Naive thymus-derived CD4-positive, alpha-beta T cell (primary cell): ENCODE data around the gene EXD3. TPM values are rescaled to one million over a fixed set of nuclear protein-coding genes. Genes with fewer than 3 reads are reported as not detected.

Experiments used
- ATAC-seq: fragments of 150-1000 bp; cut with Tn5 transposase; 2 replicates; pipeline ENCODE4 v1.10.0; 2021; ENCODE audit warnings: mild to moderate bottlenecking, moderate library complexity
- CTCF ChIA-PET: fragments of 350-600 bp; sonication (Branson Sonifier 250); formaldehyde crosslinking; loops from one replicate; lab custom pipeline; 2021; ENCODE audit warnings: antibody characterized with exemption; lab: Charles Lee
- POLR2A ChIA-PET: fragments of 350-600 bp; sonication (Branson Sonifier 250); formaldehyde crosslinking; loops from one replicate; lab custom pipeline; 2021; ENCODE audit warnings: antibody characterized with exemption, inconsistent platforms; lab: Charles Lee
- DNase-seq, 9 donors: peaks; one replicate each; pipeline versions ENCODE4 v3.0.0 to v3.0.0-alpha.2; 2020 to 2022; ENCODE audit warnings: mixed read lengths in 1 of 9
- H3K27ac ChIP-seq: one replicate; pipeline ENCODE4 v1.7.0; 2013; ENCODE audit warnings: mild to moderate bottlenecking, low read depth, low read length, moderate library complexity
- H3K27me3 ChIP-seq, 2 donors: one replicate each; pipeline ENCODE4 v1.7.0; 2013; ENCODE audit warnings: low read length in 2 of 2, mild to moderate bottlenecking in 2 of 2, moderate library complexity in 2 of 2; ENCODE audit not compliant: control insufficient read depth in 2 of 2, insufficient read depth in 2 of 2
- H3K36me3 ChIP-seq, 3 experiments: 1 replicate in 2 of 3; 2 replicates in 1 of 3; pipeline ENCODE4 v1.7.0; 2013; ENCODE audit warnings: low read length in 3 of 3, mild to moderate bottlenecking in 3 of 3, moderate library complexity in 1 of 3; ENCODE audit not compliant: insufficient read depth in 3 of 3, control insufficient read depth in 2 of 3
- H3K4me1 ChIP-seq, 2 donors: one replicate each; pipeline ENCODE4 v1.7.0; 2013; ENCODE audit warnings: low read length in 2 of 2, mild to moderate bottlenecking in 2 of 2, moderate library complexity in 1 of 2; ENCODE audit not compliant: control insufficient read depth in 2 of 2, insufficient read depth in 2 of 2
- H3K4me3 ChIP-seq: 2 replicates; pipeline ENCODE4 v1.7.0; 2013; ENCODE audit warnings: mild to moderate bottlenecking, low read length
- H3K9me3 ChIP-seq, 3 experiments: 1 replicate in 2 of 3; 2 replicates in 1 of 3; pipeline ENCODE4 v1.7.0; 2013; ENCODE audit warnings: low read length in 3 of 3; ENCODE audit not compliant: control insufficient read depth in 2 of 3
- H3K27ac Mint-ChIP-seq, 9 donors: one replicate each; pipeline ENCODE4 v1.8.0; 2020 to 2022; ENCODE audit warnings: mixed read lengths in 9 of 9, mild to moderate bottlenecking in 8 of 9, moderate library complexity in 5 of 9, inconsistent platforms in 2 of 9
- H3K27me3 Mint-ChIP-seq, 5 donors: one replicate each; pipeline ENCODE4 v1.8.0; 2021 to 2022; ENCODE audit warnings: mixed read lengths in 5 of 5, mild to moderate bottlenecking in 1 of 5
- H3K36me3 Mint-ChIP-seq, 5 donors: one replicate each; pipeline ENCODE4 v1.8.0; 2020 to 2022; ENCODE audit warnings: mixed read lengths in 5 of 5, mild to moderate bottlenecking in 3 of 5, inconsistent platforms in 1 of 5
- H3K4me1 Mint-ChIP-seq, 7 donors: one replicate each; pipeline ENCODE4 v1.8.0; 2020 to 2022; ENCODE audit warnings: mixed read lengths in 7 of 7, mild to moderate bottlenecking in 3 of 7, inconsistent platforms in 1 of 7
- H3K4me3 Mint-ChIP-seq, 10 donors: one replicate each; pipeline ENCODE4 v1.8.0; 2020 to 2022; ENCODE audit warnings: mild to moderate bottlenecking in 10 of 10, mixed read lengths in 10 of 10, moderate library complexity in 6 of 10, inconsistent platforms in 2 of 10
- H3K9me3 Mint-ChIP-seq, 11 donors: one replicate each; pipeline ENCODE4 v1.8.0; 2020 to 2022; ENCODE audit warnings: mixed read lengths in 11 of 11, mild to moderate bottlenecking in 4 of 11, inconsistent platforms in 1 of 11, moderate library complexity in 1 of 11
- intact Hi-C, 2 donors: fragments of 100-400 bp; cut with micrococcal nuclease; formaldehyde crosslinking; loops; one replicate each; pipeline ENCODE4 v1.15.1; 2023
- polyA plus RNA-seq, 2 donors: library from polyadenylated mRNA; unstranded; fragments of 300-500 nt; fragmentation: Illumina TruSeq; gene quantifications; one replicate each; pipeline ENCODE4 v1.2.3, GENCODE V29; 2021
- total RNA-seq, 6 experiments: library from RNA in 5 of 6; stranded (reverse) in 5 of 6; gene quantifications; 1 replicate in 5 of 6; 2 replicates in 1 of 6; pipeline ENCODE4 v1.2.3 and lab custom pipeline; 2021 to 2026

Gene EXD3
- total and polyA plus RNA-seq, 7 experiments from 2014 or later: 3.5 to 27.2 (median 23.4) TPM

DNA sequence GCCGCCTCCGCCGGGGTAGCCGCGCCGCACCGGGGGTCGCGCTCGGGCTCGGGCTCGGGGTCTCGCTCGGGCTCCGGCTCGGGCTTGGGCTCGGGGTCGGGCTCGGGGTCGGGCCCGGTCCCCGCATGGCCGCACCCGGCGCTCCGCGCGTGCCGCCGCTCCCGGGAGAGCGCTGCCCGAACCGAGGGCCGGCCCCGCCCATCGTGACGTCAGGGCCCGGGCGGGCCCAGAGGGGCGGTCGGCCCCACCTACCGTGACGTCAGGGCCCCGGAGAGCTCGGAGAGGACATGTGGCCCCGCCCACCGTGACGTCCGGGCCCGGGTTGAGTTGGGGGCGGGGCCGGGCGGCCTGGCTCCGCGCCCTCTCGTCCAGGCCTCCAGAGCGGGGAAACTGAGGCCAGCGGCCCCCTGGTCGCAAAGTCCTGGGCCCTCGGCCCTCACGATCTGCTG, 36.2 kb upstream of the EXD3 start, which contains the start of gene NSMF:
NSMF (minus strand) TSS at position 183 of the 449 bp plus-strand sequence. CDS start 232 bp downstream, outside the sequence.
- peak within 1 kb of the TSS; percentile 93 for H3K27ac ChIP-seq
- peak within 1 kb of the TSS; percentile 55 to 79 (median 68) for H3K4me3 Mint-ChIP-seq
- DNase-seq (peak; percentile 90 to 99 (median 95)), ATAC-seq (peak; percentile 89)
- intact Hi-C loops: loop anchor here (1.0 to 10.0 kb wide), 6 partner anchors 9 to 1214 kb away; partner anchors contain the start of genes EXD3 (in 2 of the 2), NOXA1 (in 2 of the 2), ARRDC1 (in 1 of the 2) and MRPL41 (in 1 of the 2)
- no peaks in the 10 kb centered on the region for H3K27me3 Mint-ChIP-seq
- H3K9me3 Mint-ChIP-seq: no peaks in the 10 kb centered on the region
- ChIA-PET CTCF (interaction anchor here (0.6 kb wide), 1 partner anchor 67 kb away, joined by 3 read pairs; no protein-coding TSS in a partner anchor), POLR2A (interaction anchor here (0.7 to 1.0 kb wide), 2 partner anchors 37 to 636 kb away, joined by 3 read pairs; partner anchors contain the start of gene EXD3)
- H3K9me3 ChIP-seq: no peaks in the 10 kb centered on the region
- peaks cover 0 to 4% (median 0%) of the 10 kb centered on the region in 5 donors for H3K36me3 Mint-ChIP-seq
- H3K27me3 ChIP-seq: no peaks in the 10 kb centered on the region
- H3K27ac Mint-ChIP-seq: peak within 1 kb of the TSS; percentile 28 to 98 (median 91)
- peaks cover 36 to 54% of the 10 kb centered on the region in 2 donors for H3K4me1 ChIP-seq
- peaks cover 0 to 55% (median 33%) of the 10 kb centered on the region in 7 donors for H3K4me1 Mint-ChIP-seq
- H3K36me3 ChIP-seq: peaks cover 0 to 30% (median 4%) of the 10 kb centered on the region in 3 experiments
- H3K4me3 ChIP-seq: peak within 1 kb of the TSS; percentile 67

DNA sequence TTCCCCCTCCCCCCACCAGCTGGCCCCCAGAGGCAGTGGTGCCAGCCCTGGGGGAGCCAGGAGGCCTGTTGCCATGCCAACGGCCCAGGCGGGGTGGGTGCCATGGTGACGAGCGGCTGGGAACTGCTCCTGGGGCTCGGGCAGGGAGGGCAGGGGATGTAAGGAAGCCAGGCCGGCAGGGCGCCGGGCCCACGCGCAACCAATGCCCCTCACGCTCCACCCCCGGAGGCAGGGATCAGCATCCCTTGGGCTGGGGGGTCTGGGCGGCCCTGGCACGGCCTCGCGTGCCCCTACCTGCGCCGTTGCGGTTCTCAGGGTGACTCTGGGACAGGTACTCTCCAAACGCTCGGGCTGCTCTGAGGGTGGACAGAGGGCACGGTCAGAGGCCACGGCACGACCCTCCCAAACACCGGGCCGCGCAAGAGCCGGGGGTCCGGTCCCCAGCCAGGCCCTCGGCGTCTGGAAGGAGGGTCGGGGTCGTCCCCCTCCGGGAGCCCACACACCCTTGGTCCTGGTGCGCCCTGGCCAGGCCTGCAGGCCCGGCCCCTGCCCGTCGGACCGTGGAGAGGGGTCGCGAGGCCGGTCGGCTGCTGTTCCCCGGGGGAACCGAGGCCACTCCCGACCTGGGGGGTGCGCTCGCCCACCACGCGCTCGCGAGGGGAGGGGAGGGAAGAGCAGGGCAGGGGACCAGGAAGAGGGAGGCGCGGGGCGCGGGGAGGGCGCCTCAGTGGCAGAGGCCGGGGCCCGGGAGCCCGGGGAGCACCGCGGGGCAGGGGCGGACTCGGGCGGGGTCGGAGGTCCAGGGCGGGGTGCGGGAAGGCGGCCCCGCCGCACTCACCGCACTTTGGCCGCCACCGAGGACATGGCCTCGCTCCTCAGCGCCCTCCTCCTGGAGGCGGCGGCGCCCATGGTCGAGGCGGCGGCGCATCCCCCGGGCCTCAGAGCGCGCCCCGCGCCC, 35.5 kb upstream of the EXD3 start:
- Histone ChIP-seq H3K4me1 (peaks cover 39 to 55% of the 10 kb centered on the region in 2 donors), H3K27ac (peak overlapping the region; percentile 93), H3K4me3 (peak overlapping the region; percentile 48), H3K36me3 (peaks cover 0 to 30% (median 4%) of the 10 kb centered on the region in 3 experiments), H3K9me3 (no peaks in the 10 kb centered on the region), H3K27me3 (no peaks in the 10 kb centered on the region)
- DNase-seq (peak in 1 of 9 donors; percentile 7), ATAC-seq (peak; percentile 8)
- Mint-ChIP-seq H3K4me1 (peaks cover 0 to 61% (median 36%) of the 10 kb centered on the region in 7 donors), H3K36me3 (peaks cover 0 to 7% (median 0%) of the 10 kb centered on the region in 5 donors), H3K4me3 (peak overlapping the region in 5 of 10 donors; percentile 28 to 69 (median 56)), H3K9me3 (no peaks in the 10 kb centered on the region), H3K27ac (no peak overlapping the region), H3K27me3 (no peaks in the 10 kb centered on the region)
- ChIA-PET POLR2A (interaction anchor here (1.0 kb wide), 1 partner anchor 36 kb away, joined by 3 read pairs; the partner anchor contains the start of gene EXD3), CTCF (interaction anchor here (0.6 kb wide), 1 partner anchor 67 kb away, joined by 3 read pairs; no protein-coding TSS in a partner anchor)
- intact Hi-C loops: loop anchor here (1.0 to 10.0 kb wide), 6 partner anchors 8 to 1214 kb away; partner anchors contain the start of genes EXD3 (in 2 of the 2), NOXA1 (in 2 of the 2), ARRDC1 (in 1 of the 2) and MRPL41 (in 1 of the 2)

DNA sequence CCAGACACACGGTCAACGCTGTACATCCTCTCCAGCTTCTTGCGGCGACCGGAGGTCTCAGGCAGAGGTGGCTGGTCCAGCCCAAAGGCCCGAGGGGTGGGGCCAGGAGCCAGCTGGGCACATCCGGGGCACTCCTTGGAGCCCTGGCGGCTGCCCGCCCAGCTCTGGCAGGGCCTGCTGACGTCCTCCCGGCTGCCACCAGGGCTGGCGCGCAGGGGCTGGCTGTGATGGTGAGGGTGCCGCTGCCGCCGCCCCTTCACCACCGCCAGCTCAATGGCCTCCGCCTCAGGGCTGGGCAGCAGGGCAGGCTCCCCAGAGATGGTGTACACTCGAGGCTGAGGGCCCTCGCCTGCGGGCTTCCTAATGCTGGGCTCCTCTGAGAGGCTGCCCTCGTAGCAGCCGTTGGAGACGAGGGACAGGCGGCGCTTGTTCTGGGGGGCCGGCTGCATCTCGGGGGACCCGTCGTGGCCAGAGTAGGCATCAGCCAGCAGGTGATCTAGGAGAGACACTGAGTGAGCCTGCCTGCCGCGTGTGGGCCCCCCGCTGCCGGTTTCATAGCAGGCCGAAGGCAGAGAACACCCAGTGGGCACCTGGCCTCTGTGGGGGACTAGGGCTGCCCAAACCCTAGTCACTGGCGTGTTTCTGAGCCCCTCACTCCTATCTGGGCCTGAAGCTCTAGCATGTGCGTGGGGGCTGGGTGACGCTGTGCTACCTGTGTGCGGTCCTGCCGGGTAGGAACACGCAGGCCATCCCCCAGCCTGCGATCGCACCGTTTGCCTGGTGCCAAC, 34.6 kb upstream of the EXD3 start:
- peaks cover under 1 to 61% (median 36%) of the 10 kb centered on the region in 7 donors for H3K4me1 Mint-ChIP-seq
- H3K4me3 ChIP-seq: no peak overlapping the region
- POLR2A ChIA-PET: no interaction called here

DNA sequence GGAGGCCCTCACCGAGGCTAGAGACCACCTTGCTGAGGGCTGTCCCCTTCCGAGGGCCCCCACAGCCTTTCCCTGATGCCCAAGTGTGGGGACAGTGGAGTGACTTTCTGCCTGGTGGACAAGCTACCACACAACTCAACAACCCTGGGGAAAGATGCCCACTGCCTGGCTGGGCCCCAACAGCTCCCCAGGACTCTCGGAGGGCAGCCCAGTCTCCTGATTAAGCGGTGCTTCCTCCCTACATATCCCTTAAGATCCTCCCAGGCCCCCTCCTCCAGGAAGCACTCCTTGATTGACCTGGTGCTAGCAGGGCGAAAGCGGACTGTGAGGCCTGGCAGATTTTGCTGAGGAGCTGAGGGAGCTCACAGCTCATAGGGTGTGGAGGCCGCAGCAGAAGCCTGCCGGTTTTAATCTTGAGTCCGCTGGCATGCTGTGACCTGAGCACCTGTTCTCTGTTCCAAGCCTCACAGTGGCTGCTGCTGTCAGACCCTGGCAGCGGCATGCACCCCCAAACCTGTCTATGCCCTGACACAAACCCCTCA, 34.0 kb upstream of the EXD3 start:
- ChIA-PET CTCF (interaction anchor here (0.6 to 1.3 kb wide), 2 partner anchors 12 to 176 kb away, joined by 3 read pairs; no protein-coding TSS in a partner anchor), POLR2A (no interaction called here)
- intact Hi-C loops: loop anchor here in 1 of 2 donors (5.0 to 10.0 kb wide), 2 partner anchors 135 to 1212 kb away; partner anchors contain the start of genes QSOX2 and ZMYND19
- H3K27ac ChIP-seq: no peak overlapping the region
- H3K4me3 ChIP-seq: no peak overlapping the region
- H3K9me3 Mint-ChIP-seq: no peaks in the 10 kb centered on the region
- peaks cover 5 to 65% (median 41%) of the 10 kb centered on the region in 7 donors for H3K4me1 Mint-ChIP-seq
- H3K27ac Mint-ChIP-seq: peak overlapping the region in 3 of 9 donors; percentile 17 to 75 (median 29)
- DNase-seq: peak in 1 of 9 donors; percentile 5
- H3K4me1 ChIP-seq: peaks cover 44 to 57% of the 10 kb centered on the region in 2 donors
- no peaks in the 10 kb centered on the region for H3K27me3 ChIP-seq
- H3K36me3 Mint-ChIP-seq: peaks cover 0 to 10% (median 0%) of the 10 kb centered on the region in 5 donors
- no peak for ATAC-seq
- peak overlapping the region in 9 of 10 donors; percentile 21 to 73 (median 41) for H3K4me3 Mint-ChIP-seq
- H3K27me3 Mint-ChIP-seq: no peaks in the 10 kb centered on the region
- H3K36me3 ChIP-seq: peaks cover 0 to 30% (median 4%) of the 10 kb centered on the region in 3 experiments
- no peaks in the 10 kb centered on the region for H3K9me3 ChIP-seq

More for the DNA sequence above, 34.6 kb upstream of the EXD3 start:
- no peaks in the 10 kb centered on the region for H3K27me3 Mint-ChIP-seq
- Histone ChIP-seq H3K4me1 (peaks cover 42 to 55% of the 10 kb centered on the region in 2 donors), H3K9me3 (no peaks in the 10 kb centered on the region), H3K36me3 (peaks cover 0 to 30% (median 4%) of the 10 kb centered on the region in 3 experiments), H3K27me3 (no peaks in the 10 kb centered on the region), H3K27ac (no peak overlapping the region)
- peak in 1 of 9 donors; percentile 13 for DNase-seq
- H3K4me3 Mint-ChIP-seq: peak overlapping the region in 9 of 10 donors; percentile 29 to 73 (median 57)
- H3K36me3 Mint-ChIP-seq: peaks cover 0 to 8% (median 0%) of the 10 kb centered on the region in 5 donors
- peak overlapping the region in 3 of 9 donors; percentile 19 to 33 (median 32) for H3K27ac Mint-ChIP-seq
- no peak for ATAC-seq
- CTCF ChIA-PET: interaction anchor here (1.3 kb wide), 1 partner anchor 12 kb away, joined by 3 read pairs; no protein-coding TSS in a partner anchor
- intact Hi-C loops: loop anchor here in 1 of 2 donors (5.0 to 10.0 kb wide), 2 partner anchors 135 to 1213 kb away; partner anchors contain the start of genes QSOX2 and ZMYND19
- no peaks in the 10 kb centered on the region for H3K9me3 Mint-ChIP-seq

DNA sequence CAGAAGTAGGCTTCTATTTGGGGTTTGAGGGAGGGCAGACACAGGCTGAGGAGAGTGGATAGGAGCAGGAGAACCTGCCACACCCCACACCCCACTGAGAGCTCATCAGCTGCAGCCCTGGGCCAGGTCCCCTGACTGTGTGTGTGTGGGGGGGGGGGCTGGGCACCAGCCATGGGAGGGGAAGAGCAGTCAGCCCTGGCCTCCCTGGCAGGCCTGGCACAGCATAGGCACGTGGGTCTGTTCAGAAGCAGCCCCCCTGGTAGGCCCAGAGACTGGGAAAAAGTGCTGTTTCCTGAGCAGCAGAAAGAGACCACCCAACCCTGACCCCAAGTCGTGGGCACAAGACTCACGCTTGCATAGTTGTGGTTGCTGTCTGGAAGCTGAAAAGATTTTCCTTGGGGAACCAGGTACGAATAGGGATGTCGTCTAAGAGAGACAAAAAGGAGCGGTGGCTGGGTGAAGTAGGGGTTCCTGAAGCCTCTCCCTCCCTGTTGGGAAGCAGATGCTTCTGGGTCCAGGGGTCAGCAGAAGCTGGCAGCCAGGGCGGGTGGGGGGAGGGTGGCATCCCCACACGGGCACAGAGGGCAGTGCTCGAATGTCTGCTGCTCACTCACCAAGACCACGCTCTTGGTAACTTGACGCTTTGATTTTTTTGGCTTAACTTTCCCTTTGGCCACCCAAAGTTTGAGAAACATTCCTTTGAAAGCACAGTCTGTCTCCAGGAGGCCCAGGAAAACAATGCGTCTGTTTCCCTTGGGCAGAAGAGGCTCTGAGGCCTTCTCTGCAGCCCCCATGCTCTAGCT, 33.3 kb upstream of the EXD3 start:
- POLR2A ChIA-PET: no interaction called here
- Mint-ChIP-seq H3K9me3 (no peaks in the 10 kb centered on the region), H3K27ac (peak overlapping the region in 6 of 9 donors; percentile 17 to 75 (median 48)), H3K27me3 (no peaks in the 10 kb centered on the region), H3K4me1 (peaks cover 5 to 65% (median 44%) of the 10 kb centered on the region in 7 donors), H3K36me3 (peaks cover 0 to 10% (median 0%) of the 10 kb centered on the region in 5 donors), H3K4me3 (peak overlapping the region in 8 of 10 donors; percentile 15 to 73 (median 46))
- intact Hi-C loops: loop anchor here in 1 of 2 donors (5.0 to 10.0 kb wide), 2 partner anchors 136 to 1211 kb away; partner anchors contain the start of genes QSOX2 and ZMYND19
- no peak for ATAC-seq
- Histone ChIP-seq H3K4me1 (peaks cover 42 to 56% of the 10 kb centered on the region in 2 donors), H3K4me3 (no peak overlapping the region), H3K27me3 (no peaks in the 10 kb centered on the region), H3K36me3 (peaks cover 0 to 30% (median 4%) of the 10 kb centered on the region in 3 experiments), H3K9me3 (no peaks in the 10 kb centered on the region), H3K27ac (no peak overlapping the region)
- DNase-seq: peak in 1 of 9 donors; percentile 1
- CTCF ChIA-PET: interaction anchor here (0.6 kb wide), 1 partner anchor 177 kb away, joined by 3 read pairs; no protein-coding TSS in a partner anchor
